Measurements from ENCODE around the gene SLC6A11. TPM values are rescaled to one million over a fixed set of nuclear protein-coding genes. Genes with fewer than 3 reads are reported as not detected.

SLC6A11 gene
- total RNA-seq, 4 donors from 2014 or later, result 6.2 to 13.4 (median 9.5) TPM

DNA sequence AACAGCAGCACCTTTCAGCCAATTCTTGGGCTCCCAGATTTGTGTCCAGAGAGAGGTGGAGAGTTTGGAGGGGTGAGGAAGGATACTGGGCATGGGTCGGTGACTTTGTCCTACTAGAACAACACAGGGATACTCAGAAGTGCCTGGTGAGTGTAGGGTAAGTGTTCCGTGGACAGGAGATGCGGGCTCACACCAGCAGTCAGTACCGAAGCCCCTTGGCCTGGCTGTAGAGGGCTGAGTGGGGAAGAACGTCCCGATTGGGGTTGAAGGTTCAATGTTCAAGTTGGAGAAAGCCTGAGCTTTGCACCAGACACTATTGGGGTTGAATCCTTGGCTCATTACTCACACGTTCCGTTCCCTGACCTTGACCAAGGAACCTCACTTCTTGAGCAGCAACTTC, 40.8 kb upstream of the SLC6A11 start:
- Histone ChIP-seq H3K4me3 (no peak overlapping the region), H3K27ac (no peak overlapping the region), H3K9me3 (peaks cover 0 to 4% (median 0%) of the 10 kb centered on the region in 3 donors), H3K36me3 (no peaks in the 10 kb centered on the region), H3K4me1 (peaks cover 0 to 7% (median 0%) of the 10 kb centered on the region in 3 donors), H3K27me3 (peaks cover 0 to 77% (median 0%) of the 10 kb centered on the region in 4 donors)
- no peak for DNase-seq
- 82 to 90% methylated on average over 8 of the region's 8 CpGs for WGBS, 2 donors
- TF ChIP-seq POLR2A (IDR thresholded peaks at IDR 0.05), result no peak
- TF ChIP-seq, protein P1, sequence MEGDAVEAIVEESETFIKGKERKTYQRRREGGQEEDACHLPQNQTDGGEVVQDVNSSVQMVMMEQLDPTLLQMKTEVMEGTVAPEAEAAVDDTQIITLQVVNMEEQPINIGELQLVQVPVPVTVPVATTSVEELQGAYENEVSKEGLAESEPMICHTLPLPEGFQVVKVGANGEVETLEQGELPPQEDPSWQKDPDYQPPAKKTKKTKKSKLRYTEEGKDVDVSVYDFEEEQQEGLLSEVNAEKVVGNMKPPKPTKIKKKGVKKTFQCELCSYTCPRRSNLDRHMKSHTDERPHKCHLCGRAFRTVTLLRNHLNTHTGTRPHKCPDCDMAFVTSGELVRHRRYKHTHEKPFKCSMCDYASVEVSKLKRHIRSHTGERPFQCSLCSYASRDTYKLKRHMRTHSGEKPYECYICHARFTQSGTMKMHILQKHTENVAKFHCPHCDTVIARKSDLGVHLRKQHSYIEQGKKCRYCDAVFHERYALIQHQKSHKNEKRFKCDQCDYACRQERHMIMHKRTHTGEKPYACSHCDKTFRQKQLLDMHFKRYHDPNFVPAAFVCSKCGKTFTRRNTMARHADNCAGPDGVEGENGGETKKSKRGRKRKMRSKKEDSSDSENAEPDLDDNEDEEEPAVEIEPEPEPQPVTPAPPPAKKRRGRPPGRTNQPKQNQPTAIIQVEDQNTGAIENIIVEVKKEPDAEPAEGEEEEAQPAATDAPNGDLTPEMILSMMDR (IDR thresholded peaks at IDR 0.05), result no peak
- intact Hi-C loops (cut with DNase I), result no loop called here

DNA sequence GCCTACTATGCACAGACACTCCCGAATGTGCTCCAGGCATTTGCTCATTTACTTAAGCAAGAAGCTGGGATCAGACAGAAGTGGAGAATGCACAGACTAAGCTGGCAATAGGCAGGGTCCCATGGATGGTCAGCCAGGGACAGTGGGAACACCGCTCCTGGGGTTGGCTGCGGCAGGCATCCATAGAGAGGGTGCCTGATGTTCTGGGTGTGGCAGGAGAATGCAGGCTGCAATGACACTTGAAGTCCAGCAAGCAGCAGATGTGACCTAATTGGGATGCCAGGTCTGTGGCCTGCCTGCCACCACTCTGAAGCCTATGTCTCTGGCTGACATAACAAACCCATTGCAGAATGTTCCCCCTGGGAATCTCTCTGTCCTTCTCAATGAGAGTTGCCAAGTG, 40.2 kb upstream of the SLC6A11 start:
- 96% methylated on average over 3 of the region's 3 CpGs for WGBS, 2 donors
- no peak for DNase-seq
- Histone ChIP-seq H3K4me1 (peaks cover 0 to 13% (median 0%) of the 10 kb centered on the region in 3 donors), H3K36me3 (no peaks in the 10 kb centered on the region), H3K27me3 (peaks cover 0 to 71% (median 0%) of the 10 kb centered on the region in 4 donors), H3K9me3 (peaks cover 0 to 4% (median 0%) of the 10 kb centered on the region in 3 donors), H3K27ac (no peak overlapping the region), H3K4me3 (no peak overlapping the region)
- TF ChIP-seq POLR2A (IDR thresholded peaks at IDR 0.05), result no peak
- TF ChIP-seq, protein P1 (IDR thresholded peaks at IDR 0.05), result no peak
- intact Hi-C loops (cut with DNase I), result no loop called here

DNA sequence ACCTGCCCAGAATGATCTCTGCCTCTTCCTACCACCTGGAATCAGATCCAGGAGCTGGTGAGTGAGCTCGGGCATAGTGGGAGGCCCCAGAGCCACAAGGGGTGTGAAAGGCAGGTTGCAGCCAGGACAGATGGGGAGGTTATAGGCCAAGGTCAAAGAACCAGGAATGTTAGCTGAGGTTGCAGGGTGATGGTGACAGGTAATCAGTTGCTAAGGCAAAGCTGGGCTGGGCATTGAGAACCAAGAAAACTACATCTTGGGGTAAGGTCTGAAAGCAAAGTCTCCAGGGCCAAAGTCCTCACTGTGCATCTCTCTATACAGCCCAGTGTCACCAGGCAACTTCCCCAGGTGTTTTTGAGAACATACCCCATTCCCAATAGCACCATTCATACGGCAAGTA, 38.4 kb upstream of the SLC6A11 start:
- H3K27me3 ChIP-seq, result peaks cover 0 to 60% (median 0%) of the 10 kb centered on the region in 4 donors
- H3K9me3 ChIP-seq, result peaks cover 0 to 4% (median 0%) of the 10 kb centered on the region in 3 donors
- H3K4me3 ChIP-seq, result no peak overlapping the region
- no peak overlapping the region for H3K27ac ChIP-seq
- TF ChIP-seq, protein P1 (IDR thresholded peaks at IDR 0.05), result no peak
- TF ChIP-seq POLR2A (IDR thresholded peaks at IDR 0.05), result no peak
- WGBS, 2 donors, result 67 to 79% methylated on average over 1 to 2 of the region's 2 CpGs
- no peak for DNase-seq
- H3K36me3 ChIP-seq, result no peaks in the 10 kb centered on the region
- peaks cover 0 to 26% (median 0%) of the 10 kb centered on the region in 3 donors for H3K4me1 ChIP-seq
- intact Hi-C loops (cut with DNase I), result no loop called here

DNA sequence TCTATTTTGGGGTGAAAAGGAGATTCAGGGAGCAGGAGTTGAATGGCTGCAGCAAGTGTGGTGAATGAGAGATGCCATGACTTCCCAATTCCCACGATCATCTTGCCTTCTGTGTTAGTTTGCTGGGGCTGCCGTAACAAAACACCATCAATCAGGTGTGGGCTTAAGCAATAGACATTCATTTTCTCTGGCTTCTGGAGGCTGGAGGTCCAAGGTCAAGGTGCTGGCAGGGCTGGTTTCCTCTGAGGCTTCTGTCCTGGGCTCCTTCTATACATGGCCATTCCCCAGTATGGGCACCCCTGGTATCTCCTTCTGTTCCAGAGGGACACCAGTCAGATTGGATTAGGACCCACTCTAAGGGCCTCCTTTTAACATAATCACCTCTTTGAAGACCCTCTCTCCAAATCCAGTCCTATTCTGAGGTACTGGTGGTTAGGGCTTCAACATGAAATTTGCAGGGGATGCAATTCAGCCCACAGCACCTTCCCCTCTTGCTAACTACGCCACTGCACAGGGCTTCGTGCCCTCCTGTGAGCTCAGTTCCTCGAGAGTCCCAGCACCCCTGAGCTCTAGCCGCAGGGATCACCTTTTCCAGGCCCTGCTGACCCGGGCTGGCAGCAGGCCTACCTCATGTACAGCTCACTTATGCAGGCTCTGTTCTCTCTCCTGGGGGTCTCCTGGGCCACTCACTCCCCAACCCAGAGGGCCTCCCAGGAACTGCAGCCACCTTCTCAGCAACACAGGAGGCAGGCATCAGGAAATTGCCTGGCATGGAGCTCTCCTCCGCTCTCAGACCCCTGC, 37.3 kb upstream of the SLC6A11 start:
- Histone ChIP-seq H3K4me1 (peaks cover 0 to 29% (median 0%) of the 10 kb centered on the region in 3 donors), H3K4me3 (no peak overlapping the region), H3K27me3 (peaks cover 0 to 49% (median 0%) of the 10 kb centered on the region in 4 donors), H3K27ac (no peak overlapping the region), H3K9me3 (no peaks in the 10 kb centered on the region), H3K36me3 (no peaks in the 10 kb centered on the region)
- intact Hi-C loops (cut with DNase I), result no loop called here
- DNase-seq, result no peak
- TF ChIP-seq, protein P1 (IDR thresholded peaks at IDR 0.05), result no peak
- TF ChIP-seq POLR2A (IDR thresholded peaks at IDR 0.05), result no peak
- 75 to 87% methylated on average over 5 to 7 of the region's 8 CpGs for WGBS, 2 donors

DNA sequence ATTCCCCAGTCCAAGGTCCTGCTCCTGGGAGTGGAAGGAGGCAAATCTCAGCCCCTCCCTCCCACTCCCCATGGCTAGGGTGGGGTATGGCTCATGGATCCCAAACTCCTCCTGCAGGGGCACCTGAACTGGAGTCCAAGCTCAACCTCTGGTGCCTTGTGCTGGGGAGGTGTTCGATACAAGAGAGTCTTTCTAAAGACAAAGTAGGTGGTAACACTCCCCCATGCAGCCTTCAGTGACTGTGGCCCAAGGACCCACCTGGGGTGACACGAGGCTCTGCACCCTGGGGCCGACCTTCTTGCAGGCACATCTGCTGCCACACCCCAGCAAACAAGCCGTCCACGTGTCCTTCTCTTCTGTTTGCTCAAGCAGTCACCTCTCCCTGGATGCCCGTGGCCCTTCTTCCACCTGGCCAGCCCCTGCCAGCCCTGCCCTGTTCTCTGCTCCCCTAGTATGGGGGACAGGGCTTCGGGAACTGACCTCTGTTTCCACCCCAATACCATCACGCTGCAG, 36.7 kb upstream of the SLC6A11 start:
- no peak for DNase-seq
- peaks cover 0 to 29% (median 0%) of the 10 kb centered on the region in 3 donors for H3K4me1 ChIP-seq
- no peak overlapping the region for H3K4me3 ChIP-seq
- H3K36me3 ChIP-seq, result no peaks in the 10 kb centered on the region
- peaks cover 0 to 43% (median 0%) of the 10 kb centered on the region in 4 donors for H3K27me3 ChIP-seq
- intact Hi-C loops (cut with DNase I), result no loop called here
- 59 to 72% methylated on average over 7 of the region's 8 CpGs for WGBS, 2 donors
- no peak overlapping the region for H3K27ac ChIP-seq
- TF ChIP-seq, protein P1 (IDR thresholded peaks at IDR 0.05), result no peak
- no peak for TF ChIP-seq POLR2A (IDR thresholded peaks at IDR 0.05)
- no peaks in the 10 kb centered on the region for H3K9me3 ChIP-seq

Data from esophagus squamous epithelium (tissue), 5 donors.